HepG2 (cell line): ENCODE results near the gene FLOT2. TPM values are rescaled to one million over a fixed set of nuclear protein-coding genes. Genes with fewer than 3 reads are reported as not detected.
A peak's percentile ranks its signal among the peaks of the same experiment; 100 is the strongest.

Experiments used
- ATAC-seq: fragments of 200-7000 bp; cut with Tn5 transposase; 3 replicates; pipeline ENCODE4 v1.9.1; 2020; ENCODE audit warnings: mild to moderate bottlenecking, moderate library complexity
- BruUV-seq: library from RNA; stranded (reverse); fragments of 400-500 nt; replicated peaks from 2 replicates; lab custom pipeline; 2021; lab: Mats Ljungman, UMichigan
- CTCF ChIA-PET: fragments of 300-600 bp; formaldehyde crosslinking; extraction: SDS; loops from one replicate; lab custom pipeline; 2021; ENCODE audit warnings: low total read pairs, inconsistent platforms, low intra/inter-chr PET ratio; lab: Yijun Ruan, JAX
- POLR2A ChIA-PET: fragments of 350-600 bp; sonication (Branson Sonifier 250); formaldehyde crosslinking; loops from one replicate; lab custom pipeline; 2020; ENCODE audit warnings: antibody characterized with exemption, inconsistent platforms; lab: Yijun Ruan, JAX
- DNase-seq: peaks from one replicate; pipeline ENCODE4 v3.0.0-alpha.2; 2015; ENCODE audit warnings: low spot score
- FAIRE-seq: peaks from 3 replicates; lab custom pipeline; 2011; peaks lifted over from hg19 to GRCh38; lab: Jason Lieb, UNC
- H2AFZ ChIP-seq: one replicate; pipeline ENCODE4 v1.6.1; 2011; ENCODE audit warnings: low read length, inconsistent platforms
- H3K27ac ChIP-seq: fragments of 300-600 bp; 3 replicates; pipeline ENCODE4 v1.8.0; 2011; ENCODE audit warnings: mixed run types, mild to moderate bottlenecking, mixed read lengths, low read length, inconsistent platforms; ENCODE audit not compliant: insufficient read depth; ENCODE audit errors: extremely low read length
- H3K27me3 ChIP-seq, 2 experiments: fragments of 200-600 bp in 1 of 2; 2 replicates in 1 of 2; 3 replicates in 1 of 2; pipeline versions ENCODE4 v1.6.0 to v1.8.0; 2011; ENCODE audit warnings: low read length in 2 of 2, mild to moderate bottlenecking in 2 of 2, moderate library complexity in 2 of 2, inconsistent platforms in 1 of 2; ENCODE audit not compliant: insufficient read depth in 2 of 2, control insufficient read depth in 1 of 2
- H3K36me3 ChIP-seq, 2 experiments: fragments of 200-600 bp in 1 of 2; replicated peaks in 1 of 2; 2 replicates in 1 of 2; 3 replicates in 1 of 2; pipeline versions ENCODE4 v1.5.1 to v1.8.0; 2011; ENCODE audit warnings: low read length in 2 of 2, inconsistent platforms in 1 of 2; ENCODE audit not compliant: insufficient read depth in 2 of 2, control insufficient read depth in 1 of 2
- H3K4me1 ChIP-seq: 2 replicates; pipeline ENCODE4 v1.5.1; 2012; ENCODE audit warnings: low read length, inconsistent platforms; ENCODE audit not compliant: insufficient read depth
- H3K4me2 ChIP-seq: 2 replicates; pipeline ENCODE4 v1.6.0; 2011; ENCODE audit warnings: low read depth, low read length, inconsistent platforms
- H3K4me3 ChIP-seq, 3 experiments: fragments of 200-600 bp in 1 of 3; sonication (generic), shearing (Covaris generic) in 1 of 3; replicated peaks in 1 of 3; 2 replicates each; pipeline ENCODE4 v1.5.1; 2011 to 2016; ENCODE audit warnings: low read length in 3 of 3, inconsistent platforms in 2 of 3, low read depth in 2 of 3, mild to moderate bottlenecking in 2 of 3, control low read depth in 1 of 3, mixed read lengths in 1 of 3; ENCODE audit not compliant: insufficient read depth in 1 of 3
- H3K79me2 ChIP-seq: one replicate; pipeline ENCODE4 v1.6.1; 2011; ENCODE audit warnings: low read length, inconsistent platforms; ENCODE audit not compliant: insufficient read depth
- H3K9ac ChIP-seq: 2 replicates; pipeline ENCODE4 v1.6.0; 2011; ENCODE audit warnings: mild to moderate bottlenecking, low read depth, low read length, inconsistent platforms; ENCODE audit not compliant: insufficient read depth
- H3K9me3 ChIP-seq: 2 replicates; pipeline ENCODE4 v1.5.1; 2012; ENCODE audit warnings: mild to moderate bottlenecking, low read length
- H4K20me1 ChIP-seq: 2 replicates; pipeline ENCODE4 v1.6.0; 2011; ENCODE audit warnings: inconsistent platforms, mild to moderate bottlenecking, low read length, moderate library complexity; ENCODE audit not compliant: insufficient read depth
- HMGXB4 ChIP-seq, 2 experiments: sonication (generic) in 1 of 2; formaldehyde crosslinking in 1 of 2; IDR thresholded peaks; 2 replicates each; pipeline versions ENCODE4 v1.4.0 to v1.6.1; 2018 to 2020; ENCODE audit warnings: missing genetic modification reagents in 2 of 2, borderline replicate concordance in 1 of 2, low read depth in 1 of 2, mild to moderate bottlenecking in 1 of 2, missing biosample characterization in 1 of 2
- SMC3 ChIP-seq: IDR thresholded peaks from 2 replicates; pipeline ENCODE4 v1.6.1; 2011; ENCODE audit warnings: low read length, improper control_type of control experiment
- ZIK1 ChIP-seq: sonication (generic); formaldehyde crosslinking; IDR thresholded peaks from 2 replicates; pipeline ENCODE4 v1.5.0; 2020; ENCODE audit warnings: mild to moderate bottlenecking, low read depth, missing genetic modification reagents, borderline replicate concordance
- ZNF709 ChIP-seq: sonication (generic); formaldehyde crosslinking; IDR thresholded peaks from 2 replicates; pipeline ENCODE4 v1.5.0; 2020; ENCODE audit warnings: mild to moderate bottlenecking, missing genetic modification reagents
- WGBS: methylation state at CpG from one replicate; pipeline ENCODE4 v1.1.6; 2017; ENCODE audit warnings: low lambda C conversion rate; 5-methylcytosine and 5-hydroxymethylcytosine counted together
- in situ Hi-C: cut with HindIII; loops from 2 replicates; pipeline ENCODE4 v1.10.0; 2017; ENCODE audit warnings: low pct_unique_long_range_greater_than_20kb; ENCODE audit not compliant: extremely low pct_ligation_motif_present
- intact Hi-C: fragments of 100-400 bp; cut with micrococcal nuclease; formaldehyde crosslinking; loops from one replicate; pipeline ENCODE4 v1.10.0; 2022; ENCODE audit not compliant: unreplicated experiment
- polyA plus RNA-seq, 8 experiments: library from polyadenylated mRNA; depleted of rRNA in 3 of 8; stranded (reverse) in 7 of 8; unstranded in 1 of 8; fragments of >200 nt; fragmentation: Illumina TruSeq in 4 of 8; extraction: Trizol in 4 of 8; gene quantifications; 2 replicates each; pipeline versions ENCODE4 v1.2.1 to v1.2.3, GENCODE V29; 2011 to 2016; ENCODE audit warnings: low read depth in 4 of 8, missing spikeins in 1 of 8, mixed read lengths in 1 of 8; ENCODE audit not compliant: insufficient read depth in 1 of 8
- total RNA-seq, 5 experiments: library from RNA; depleted of rRNA; stranded (reverse); fragments of >200 nt; fragmentation: Illumina TruSeq; extraction: Trizol; gene quantifications; 2 replicates each; pipeline ENCODE4 v1.2.3, GENCODE V29; 2016; ENCODE audit warnings: low read depth in 1 of 5

FLOT2 gene
- total and polyA plus RNA-seq, 2 of the 13 experiments (the other 11 are each of a cell fraction or from before 2014, with no cell fraction given): 54.3 to 54.5 TPM

DNA sequence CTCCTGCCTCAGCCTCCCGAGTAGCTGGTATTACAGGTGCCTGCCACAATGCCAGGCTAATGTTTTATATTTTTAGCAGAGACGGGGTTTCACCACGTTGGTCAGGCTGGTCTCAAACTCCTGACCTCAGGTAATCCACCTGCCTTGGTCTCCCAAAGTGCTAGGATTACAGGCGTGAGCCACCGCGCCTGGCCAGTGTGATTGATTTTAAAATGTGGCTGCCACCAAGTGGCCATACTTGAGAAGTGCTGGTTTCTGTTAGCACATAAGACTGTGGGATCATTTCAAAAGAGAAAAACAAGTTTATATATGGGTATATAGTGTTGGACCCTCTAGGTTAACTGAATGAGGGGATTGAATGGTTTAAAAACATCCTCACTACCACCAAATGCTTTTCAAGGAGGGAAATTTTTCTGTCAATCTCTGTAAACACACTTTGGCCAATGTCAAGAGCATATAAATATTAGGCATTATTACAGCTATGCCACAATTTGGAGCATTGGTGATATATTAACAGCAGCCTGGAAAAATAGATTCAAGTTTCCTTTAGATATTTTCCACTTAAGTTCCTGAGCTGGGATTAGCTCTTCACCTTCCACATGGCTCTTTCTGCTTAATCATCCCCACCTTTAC is 18.9 kb upstream of the FLOT2 start (continued):
- 0 out of 4 replicates have a peak, but pooled peaks of 1 of the 2 experiments have one; percentile 19 for TF ChIP-seq HMGXB4 (CRISPR knock-in tag; IDR thresholded peaks at IDR 0.05; ENCODE audit: borderline replicate concordance in 1 of 2, low read depth in 1 of 2)
- TF ChIP-seq SMC3: peak; percentile 56

DNA sequence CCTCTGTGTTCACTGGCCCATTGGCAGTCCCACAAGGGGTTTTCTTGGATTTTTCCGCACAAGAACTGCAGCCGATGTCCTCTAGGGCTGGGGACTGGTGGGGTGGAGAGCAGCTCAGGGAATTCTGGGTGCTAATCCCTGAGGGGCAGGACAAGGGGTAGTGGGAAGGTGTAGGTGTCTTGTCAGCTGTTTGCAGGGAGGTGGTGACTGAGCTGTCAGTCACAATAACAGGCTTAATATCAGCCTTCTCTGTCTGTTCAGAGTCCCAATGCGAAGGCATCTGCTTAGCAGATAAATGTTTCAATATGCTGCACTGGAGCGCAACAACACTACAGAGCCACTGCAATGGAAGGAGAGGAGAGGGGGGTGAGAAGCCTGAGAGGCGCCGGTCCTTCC is 15.4 kb upstream of the FLOT2 start:
- H3K9ac ChIP-seq: no peak overlapping the region
- no TSS peak for BruUV-seq
- POLR2A ChIA-PET: interaction anchor here (1.0 kb wide), 1 partner anchor 11 kb away, joined by 3 read pairs; no protein-coding TSS in a partner anchor

More for the DNA sequence above, 15.4 kb upstream of the FLOT2 start:
- no peaks in the 10 kb centered on the region for H3K27me3 ChIP-seq
- FAIRE-seq (no peak), DNase-seq (no peak), ATAC-seq (no peak)
- H3K27ac ChIP-seq: peak overlapping the region; percentile 14
- in situ Hi-C loops: loop anchor here (5.0 kb wide), 1 partner anchor 34 kb away; no protein-coding TSS in a partner anchor
- TF ChIP-seq ZNF709 (CRISPR knock-in tag): no peak
- TF ChIP-seq ZIK1 (CRISPR knock-in tag): no peak
- 93% methylated on average over 3 of the region's 6 CpGs for WGBS
- H2AFZ ChIP-seq: no peak overlapping the region
- no peaks in the 10 kb centered on the region for H3K9me3 ChIP-seq
- intact Hi-C loops: no loop called here
- H4K20me1 ChIP-seq: peaks cover 4% of the 10 kb centered on the region; the same call in 1 of the 2 replicates
- no peaks in the 10 kb centered on the region for H3K79me2 ChIP-seq
- H3K4me3 ChIP-seq: no peak overlapping the region
- H3K4me1 ChIP-seq: peaks cover 53% of the 10 kb centered on the region
- no peak overlapping the region for H3K4me2 ChIP-seq
- peaks cover 41 to 85% of the 10 kb centered on the region in 2 experiments for H3K36me3 ChIP-seq
- CTCF ChIA-PET: interaction anchor here (1.1 kb wide), 1 partner anchor 10 kb away, joined by 4 read pairs; the partner anchor contains the start of gene DHRS13
